Stimulated activated CD4-positive, alpha-beta T cell treated with anti-CD3 and anti-CD28 coated beads, Interleukin-2, amount 100 ng/mL, for 4 hours (primary cell): Measurements from ENCODE around the gene LGALS8.

Experiments
- DNase-seq: peaks from one replicate; pipeline ENCODE4 v3.0.0-alpha.2; 2020; ENCODE audit warnings: low read depth

Gene LGALS8

DNA sequence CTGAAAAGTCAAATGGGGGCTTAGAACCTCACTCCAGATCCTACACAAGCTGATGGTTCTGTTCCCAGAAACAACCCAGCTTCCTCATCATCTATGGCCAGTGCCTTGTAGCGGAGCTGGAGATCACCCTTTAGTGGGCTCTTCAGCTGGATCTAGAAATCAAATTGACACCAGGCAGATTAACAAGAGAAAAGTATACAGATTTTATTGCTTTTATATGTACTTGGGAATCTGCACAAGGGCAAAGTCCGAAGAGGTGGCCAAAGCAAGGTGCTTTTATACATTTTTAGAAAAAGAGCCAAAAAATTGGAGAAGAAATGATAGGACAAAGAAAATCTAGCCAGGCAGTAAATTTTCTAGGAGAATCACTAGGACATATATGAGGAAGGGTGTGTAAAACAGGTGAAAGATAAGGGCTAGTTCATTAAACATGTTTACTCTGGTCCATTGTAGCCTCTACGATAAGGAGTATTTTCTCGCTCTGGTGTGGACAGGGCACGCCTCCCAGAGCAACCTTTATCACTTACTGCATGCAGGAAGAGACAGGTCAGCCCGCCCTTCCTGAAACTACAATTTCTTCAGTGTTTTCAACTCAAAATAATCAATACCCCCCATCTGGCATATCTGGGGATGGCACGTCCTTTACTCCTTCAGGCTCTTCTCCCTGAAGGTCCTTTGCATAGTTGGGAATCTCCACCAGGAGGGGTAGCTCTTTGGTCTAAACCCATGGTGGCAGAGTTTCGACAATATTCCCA lies 14.0 kb upstream of the LGALS8 start:
- no peak for DNase-seq

DNA sequence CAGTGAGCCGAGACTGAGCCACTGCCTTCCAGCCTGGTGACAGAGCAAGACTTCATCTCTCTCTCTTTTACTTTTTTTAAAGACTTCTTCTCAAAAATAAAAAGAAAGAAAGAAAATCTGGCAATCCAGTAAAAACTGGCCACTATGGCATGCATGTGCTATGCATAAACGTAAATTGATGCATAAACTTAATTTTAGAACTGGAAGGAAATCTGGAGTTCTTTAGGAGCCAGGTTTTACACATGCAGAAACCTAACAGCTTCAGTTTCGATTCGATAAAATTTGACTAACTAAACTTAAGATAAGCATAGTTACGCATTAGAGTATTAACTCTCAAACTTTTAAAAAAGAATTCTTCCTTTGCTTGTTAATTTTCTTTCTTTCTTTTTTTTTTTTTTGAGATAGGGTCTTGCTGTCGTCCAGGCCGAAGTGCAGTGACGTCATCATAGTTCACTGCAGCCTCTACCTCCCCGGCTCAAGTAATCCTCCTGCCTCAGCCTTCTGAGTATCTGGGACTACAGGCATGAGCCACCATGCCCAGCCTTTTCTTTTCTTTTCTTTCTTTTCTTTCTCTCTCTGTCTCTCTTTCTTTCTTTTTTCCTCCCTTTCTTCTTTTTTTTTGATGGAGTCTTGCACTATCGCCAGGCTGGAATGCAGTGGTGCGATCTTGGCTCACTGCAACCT lies 11.9 kb upstream of the LGALS8 start:
- DNase-seq: no peak

DNA sequence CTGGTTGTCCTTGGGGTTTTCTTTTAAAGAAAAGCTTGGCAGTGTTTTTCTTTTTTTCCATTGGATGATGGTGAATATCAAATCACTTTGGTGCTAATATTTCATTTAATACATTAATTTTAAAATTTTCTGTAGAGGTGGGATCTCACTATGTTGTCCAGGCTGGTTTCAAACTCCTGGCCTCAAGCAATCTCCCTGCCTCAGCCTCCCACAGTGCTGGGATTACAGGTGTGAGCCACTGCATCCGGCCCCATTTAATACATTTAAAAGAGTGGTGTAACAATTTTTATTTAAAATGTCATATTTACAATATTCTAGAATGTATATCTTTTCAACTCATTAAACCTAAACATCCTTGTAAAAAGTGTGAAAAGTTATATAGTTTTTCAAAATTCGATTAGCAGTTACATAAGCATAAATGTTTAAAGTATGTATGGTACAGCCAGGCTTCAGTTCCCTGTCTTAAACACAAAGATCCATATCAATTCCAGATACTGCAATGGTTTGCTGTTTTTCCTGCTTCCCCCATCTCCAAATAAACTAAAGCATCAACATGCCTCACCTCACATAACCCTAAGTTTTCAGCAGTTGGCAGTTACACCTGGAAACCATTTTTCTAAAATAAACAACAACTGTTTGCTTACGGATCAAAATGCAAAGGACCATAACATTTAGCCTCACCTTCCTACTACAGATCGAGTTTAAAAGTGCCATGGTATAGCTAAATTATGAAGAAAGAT lies 8.9 kb upstream of the LGALS8 start:
- DNase-seq: no peak

DNA sequence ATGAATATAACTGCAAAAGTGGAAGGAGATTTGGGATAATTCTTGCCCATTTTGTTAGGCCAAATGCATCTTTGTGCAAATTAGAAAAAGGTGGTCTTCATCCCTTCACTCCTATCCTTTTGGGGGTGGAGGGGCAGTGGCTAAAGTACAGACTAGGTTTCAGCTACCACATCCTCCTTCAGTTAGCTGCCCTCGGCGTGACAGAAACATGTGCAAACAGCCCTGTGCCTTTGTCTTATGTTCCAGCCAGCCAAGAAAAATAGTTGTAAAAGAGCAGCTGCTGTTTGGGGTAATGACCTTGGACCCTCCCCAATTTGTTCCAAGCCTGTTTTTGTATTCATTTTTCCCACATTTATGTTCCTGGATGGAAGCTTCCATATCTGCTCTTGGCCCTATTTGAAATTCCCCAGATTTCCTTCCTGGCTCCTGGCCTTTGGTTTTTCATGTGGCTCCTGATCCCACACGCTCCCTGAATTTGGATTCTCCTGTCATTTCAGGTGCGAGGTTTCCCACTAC lies 8.3 kb upstream of the LGALS8 start:
- DNase-seq: no peak

DNA sequence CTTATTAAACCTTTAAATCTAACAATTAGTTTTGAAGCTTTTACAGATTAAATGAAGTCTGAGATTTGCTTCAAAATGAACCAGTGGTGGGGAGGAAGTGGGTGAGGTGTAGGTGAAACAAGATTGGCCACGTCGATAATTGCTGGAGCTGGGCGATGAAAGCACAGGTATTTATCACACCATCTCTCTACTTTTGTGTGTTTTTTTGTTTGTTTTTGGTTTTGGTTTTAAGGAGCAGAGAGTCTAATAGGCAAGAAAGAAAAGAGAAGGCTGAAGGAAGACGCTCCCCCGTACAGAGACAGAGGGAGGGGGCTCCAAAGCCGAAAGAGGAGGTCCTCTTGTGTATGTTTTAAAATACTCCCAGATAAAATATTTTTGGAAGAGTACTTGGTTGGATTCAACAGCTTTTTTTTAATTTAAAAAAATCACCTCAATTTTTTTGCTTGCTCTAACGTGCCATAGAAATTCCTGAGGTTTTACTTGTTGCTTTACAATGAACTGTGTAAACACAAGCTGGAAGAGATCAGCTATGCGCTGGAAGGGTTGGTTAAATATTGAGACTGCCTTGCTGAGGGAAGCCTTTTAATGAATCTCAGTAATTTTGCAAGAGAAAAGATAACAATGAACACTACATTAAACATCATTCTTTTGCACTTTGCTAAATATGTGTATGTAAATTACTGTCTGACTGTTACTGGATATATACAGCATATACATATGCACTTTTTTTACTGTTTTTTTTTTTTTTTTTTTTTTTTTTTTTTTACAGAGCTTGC lies 6.7 kb upstream of the LGALS8 start:
- peak; percentile 6 for DNase-seq

DNA sequence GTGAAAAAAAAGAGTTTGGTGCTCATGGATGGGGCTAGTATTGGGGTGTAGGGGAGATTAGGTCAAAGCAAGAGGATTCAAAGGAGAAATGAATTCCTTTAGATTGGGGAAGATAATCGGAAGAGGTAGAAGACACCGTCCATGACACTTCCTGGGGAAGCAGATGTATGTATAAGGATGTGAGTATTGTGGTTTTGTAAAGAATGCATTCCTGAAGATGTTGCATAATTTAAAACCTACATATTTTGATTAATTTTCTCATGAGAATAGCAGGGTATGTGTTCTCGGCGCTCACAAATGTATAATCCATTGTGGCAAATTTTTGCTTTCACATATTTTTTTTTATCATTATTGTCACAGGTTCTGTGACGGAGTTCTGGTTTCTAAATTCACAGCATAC lies 5.5 kb upstream of the LGALS8 start:
- no peak for DNase-seq

DNA sequence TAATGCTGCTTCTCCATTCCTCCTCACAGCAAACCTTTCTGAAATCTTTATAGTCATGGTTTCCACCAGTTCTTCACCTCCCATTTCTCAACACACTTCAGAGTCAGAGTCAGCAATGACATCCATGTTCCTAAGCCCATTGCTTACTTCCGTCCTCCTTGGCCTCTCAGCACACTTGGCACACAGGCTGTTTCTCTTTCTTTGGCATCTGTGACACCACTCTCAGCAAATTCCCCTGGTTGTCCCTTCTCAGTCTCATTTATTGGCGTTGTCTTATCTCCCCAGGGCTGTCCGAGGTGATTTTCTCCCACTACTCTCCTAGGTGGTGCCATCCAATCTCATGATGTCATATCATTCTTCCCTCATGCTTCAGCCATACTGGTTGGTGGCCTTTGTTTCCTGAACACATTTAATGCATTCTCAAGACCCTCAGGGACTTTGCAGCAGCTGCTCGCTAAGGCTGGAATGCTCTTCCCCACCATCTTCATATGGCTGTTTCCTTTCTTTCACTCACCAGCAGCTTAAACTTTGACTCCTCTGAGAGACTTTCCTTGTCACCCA lies 3.3 kb upstream of the LGALS8 start:
- DNase-seq: no peak

DNA sequence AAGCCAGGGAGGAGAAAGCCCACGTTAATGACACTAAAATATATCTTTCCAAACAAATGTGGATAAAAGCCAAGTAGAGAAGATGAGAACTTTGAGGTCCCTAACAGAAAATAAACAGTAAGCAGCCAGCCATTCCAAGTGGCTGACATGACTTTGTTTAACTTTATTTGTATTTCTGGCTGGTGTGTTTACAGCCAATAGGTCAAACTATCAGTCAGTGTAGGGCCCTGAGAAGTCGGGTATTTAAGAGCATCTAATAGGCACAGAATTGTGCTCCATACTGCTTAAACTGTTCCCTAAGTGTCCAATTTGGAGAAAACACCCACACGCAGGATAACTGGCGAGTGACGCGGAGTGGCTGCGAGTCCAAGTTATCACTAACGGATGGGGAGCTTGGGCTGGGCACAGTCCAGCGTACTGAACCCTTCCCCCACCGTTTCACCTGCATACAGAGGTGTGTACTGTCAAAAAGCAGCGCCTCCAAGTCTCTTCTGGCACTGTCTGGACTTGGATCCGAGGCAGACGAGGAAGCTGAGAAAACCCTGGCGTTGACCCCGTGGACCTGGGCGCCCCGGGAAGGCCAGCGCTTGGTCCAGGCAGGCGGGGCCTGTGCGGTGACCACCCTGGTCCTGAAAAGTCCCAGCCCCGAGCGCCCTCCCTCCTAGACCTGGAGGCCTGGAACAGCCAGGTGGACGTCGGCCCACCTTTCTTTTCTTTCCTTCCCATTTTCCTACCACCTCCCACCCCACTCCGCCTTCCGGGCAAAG lies 662 bp upstream of the LGALS8 start:
- no peak for DNase-seq

DNA sequence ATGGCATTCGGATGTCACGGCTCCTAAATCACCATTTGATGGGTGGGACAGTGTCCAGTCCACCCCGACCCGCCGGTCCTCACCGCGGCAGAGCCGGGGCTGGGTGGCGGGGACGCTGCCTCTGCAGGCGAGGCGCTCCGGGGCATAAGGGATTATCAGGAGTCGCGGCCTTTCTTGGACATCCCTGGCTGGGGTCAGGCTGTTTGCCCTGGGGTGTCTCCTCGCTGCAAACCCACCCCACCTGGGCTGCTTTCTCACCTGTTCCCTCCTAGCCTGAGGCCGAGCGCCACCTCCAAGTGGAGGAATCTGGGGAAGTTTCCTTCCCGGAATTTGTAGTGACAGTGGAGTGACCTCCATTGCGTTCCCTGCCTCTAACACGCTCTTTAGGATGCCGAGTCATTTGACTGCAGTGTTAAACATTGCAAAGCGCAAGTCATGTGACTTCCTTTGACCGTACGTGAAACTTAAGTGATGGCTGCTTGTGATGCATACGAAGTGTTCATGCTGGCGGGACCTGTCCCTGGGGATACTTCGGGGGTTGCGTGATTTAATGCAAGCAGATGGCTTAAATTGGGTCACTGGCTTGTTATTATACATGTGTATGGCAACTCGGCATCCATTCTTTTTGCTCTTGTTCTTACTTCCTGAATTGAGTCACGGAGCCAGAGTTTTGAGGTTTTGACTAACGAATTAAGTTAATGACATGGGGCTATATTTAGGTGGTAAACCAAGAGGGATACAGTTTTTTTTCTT lies 536 bp downstream of the LGALS8 start:
- peak; percentile 34 for DNase-seq

DNA sequence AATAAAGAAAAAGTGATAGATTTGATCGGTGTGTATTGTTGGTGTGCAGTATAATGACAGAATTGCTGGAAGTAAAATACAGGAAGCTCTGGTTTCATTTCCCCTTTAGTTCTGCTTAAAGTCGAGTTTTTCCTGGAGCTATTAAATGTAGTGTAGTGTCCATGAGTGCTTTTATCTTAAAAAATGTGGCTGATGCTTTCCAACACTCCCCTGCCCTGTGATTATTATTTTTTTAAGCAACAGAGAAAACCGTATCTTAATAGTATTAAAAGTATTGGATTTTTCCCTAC lies 1.1 kb downstream of the LGALS8 start:
- DNase-seq: no peak

DNA sequence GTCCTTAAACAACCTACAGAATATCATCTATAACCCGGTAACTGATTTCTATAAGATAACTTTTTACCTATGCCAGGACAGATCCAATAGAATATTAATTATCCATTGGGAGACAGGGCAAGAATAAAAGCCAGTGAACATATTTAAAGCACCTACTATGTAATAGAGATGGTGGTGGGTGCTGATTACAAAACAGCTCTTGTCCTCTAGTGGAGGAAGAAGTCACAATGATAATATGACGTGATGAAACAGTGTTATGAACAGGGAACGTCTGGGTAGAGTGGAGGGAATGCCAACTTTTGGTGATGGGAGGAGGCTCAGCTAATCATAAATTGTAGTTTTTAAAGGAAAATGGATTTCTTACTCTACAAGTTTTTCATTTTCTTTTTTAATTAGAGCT lies 2.3 kb downstream of the LGALS8 start:
- DNase-seq: no peak

DNA sequence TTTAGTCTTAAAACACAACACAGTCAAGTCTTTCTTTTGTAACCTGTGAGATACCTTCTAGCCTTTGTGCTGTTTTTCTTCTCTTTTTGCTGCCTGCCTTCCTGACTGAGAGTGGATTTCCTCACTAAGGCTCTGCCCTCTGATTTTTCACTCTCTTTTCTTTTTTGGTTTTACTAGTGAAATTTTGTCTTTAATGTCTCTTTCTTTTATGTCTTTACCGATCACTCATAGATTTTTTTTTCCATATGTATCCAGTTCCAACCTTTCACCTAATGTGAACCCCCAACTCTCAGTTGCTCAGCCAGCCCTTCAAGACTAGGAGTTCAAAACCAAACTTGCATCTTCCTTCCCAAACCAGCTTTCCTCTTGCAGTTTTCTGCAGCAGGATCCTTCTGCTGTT lies 6.5 kb downstream of the LGALS8 start:
- DNase-seq: no peak

DNA sequence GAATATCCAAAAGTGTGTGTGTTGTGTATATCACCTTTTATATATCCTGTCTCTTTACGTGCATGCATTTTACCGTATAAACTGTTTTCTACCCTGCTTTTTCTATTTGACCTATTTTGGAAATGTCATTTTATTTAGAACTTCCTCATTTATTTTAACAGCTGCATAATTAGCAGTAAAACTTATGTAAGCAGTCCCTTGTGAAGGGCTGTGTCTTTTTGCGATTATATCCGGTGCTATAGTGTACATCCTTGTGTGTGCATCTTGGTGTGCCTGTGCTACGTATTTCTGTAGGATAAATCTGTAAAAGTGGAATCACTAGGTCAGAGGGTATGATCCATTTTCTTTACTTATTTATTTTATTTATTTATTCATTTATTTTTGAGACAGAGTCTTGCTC lies 7.2 kb downstream of the LGALS8 start:
- no peak for DNase-seq

DNA sequence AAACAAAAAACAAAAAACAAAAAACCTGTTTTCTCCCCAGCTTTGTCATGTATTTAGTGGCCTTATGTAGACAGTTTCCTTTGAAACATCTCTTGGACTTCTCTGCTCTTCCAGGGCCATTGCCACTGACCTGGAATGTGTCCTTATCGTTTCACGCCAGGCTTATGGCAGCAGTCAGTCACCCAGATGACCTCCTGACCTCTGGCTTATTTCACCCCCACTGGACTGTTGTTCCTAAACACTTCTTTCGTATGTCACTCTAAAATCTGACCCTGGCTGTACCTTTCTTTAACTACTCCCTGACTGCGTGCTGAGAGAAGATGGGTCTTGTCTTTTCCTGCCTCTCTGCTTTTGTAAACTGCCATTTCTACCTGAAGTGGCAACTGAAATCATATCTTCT lies 9.1 kb downstream of the LGALS8 start:
- DNase-seq: no peak

DNA sequence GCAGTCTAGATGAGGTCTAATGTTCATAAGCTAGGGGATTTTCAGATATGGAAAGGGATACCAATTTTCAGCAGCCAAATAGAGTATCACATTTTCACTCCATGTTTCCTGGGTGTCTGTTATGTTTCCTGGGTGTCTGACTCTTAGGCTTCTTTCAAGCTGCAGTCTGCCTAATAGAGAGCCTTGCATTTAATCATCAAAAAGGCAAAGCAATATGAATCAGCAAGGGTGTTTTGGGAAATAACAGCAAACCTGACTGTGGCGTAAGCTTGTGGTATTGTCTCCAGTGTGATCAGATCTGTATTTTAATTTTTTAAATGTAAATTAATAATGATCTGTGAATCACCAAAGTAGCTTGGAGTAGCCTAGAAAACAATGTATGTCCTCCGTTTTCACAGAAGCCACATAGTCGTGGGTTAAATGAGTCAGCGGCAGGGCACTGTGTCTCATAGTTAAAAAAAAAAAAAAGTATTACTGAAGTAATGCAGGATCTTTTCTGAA lies 10.4 kb downstream of the LGALS8 start:
- peak; percentile 40 for DNase-seq

DNA sequence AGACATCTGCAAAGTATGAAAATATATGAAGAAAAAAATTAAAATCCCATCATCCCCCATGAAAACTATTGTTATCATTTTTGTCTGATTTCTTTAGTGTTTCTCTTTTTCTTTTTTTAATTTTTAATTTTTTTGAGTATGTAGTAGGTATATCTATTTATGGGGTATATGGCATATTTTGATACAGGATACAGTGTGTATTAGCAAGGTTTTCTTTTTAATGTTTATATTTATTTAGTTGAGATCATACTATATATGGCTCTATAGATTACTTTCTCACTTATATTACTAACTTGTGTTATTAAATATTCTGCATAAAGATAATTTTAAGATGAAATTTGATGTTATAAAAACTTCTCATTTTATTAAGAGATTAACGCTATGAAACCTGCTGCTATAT lies 11.4 kb downstream of the LGALS8 start:
- DNase-seq: no peak

DNA sequence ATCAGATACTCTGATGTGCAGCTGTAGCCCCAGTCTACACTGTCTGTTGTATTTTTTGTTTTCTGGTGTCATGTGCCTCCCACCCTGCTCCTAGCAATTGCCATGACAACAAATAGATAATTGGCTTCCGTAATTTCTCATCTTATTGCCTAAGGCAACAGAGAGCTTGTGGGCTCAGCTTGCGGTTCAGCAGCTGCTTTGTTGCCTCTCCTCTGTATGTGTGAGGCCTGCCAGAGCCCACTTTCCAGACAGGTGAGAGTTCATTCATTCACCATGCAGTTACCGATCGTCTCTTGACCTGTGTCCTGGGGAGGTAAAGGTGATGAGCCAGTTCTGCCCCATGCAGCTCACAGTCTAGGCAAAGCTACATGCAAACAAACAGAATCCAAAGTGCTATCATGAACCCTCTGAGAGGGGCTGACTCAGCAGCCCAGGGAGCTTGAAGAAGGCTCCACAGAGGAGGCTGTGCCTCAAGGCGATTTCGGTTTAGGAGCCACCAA lies 11.9 kb downstream of the LGALS8 start:
- DNase-seq: no peak

DNA sequence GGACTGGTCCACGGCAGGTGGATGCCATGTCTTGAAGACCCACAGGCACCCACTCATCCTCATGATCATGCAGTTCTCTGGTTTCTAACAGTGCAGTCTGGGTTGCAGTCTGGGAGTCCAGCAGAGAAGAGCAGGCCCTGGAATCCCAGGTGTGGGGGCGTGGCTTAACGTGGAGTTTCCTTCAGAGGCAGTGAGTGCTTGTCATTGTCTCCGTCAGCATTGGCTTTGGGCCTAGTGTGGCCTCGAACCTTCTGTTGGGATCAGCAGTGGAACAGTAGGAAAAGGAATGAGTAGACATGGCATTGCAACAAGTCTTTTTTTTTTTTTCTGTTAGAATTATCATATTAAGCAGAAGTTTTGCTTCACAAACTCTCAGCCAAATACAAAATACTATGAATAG lies 12.8 kb downstream of the LGALS8 start:
- DNase-seq: no peak

DNA sequence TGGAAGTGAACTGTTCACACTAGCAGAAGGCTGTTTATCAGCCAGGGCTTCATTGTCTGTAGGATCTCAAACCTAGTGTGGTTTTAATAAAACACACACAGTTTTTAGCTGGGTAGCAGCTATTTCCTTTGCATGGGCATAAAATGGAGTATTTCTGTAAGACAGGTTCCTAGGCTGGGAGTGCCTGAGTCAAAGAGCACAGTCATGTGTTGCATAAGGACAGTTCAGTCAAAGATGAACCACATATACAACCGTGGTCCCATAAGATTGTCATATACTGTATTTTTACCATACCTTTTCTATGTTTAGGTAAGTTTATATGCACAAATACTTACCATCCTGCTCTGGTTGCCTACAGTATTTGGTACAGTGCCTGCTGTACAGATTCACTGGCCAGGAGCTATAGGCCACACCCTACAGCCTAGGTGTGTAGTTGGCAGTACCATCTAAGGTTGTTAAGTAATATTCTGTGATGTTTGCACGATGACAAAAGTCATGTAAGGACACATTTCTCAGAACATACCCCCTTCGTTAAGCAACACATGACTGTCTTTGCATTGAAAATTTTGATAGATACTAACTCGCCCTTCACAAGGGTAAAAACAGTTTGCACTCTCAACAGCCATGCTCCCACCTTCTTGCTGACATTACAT lies 17.2 kb downstream of the LGALS8 start:
- DNase-seq: no peak

DNA sequence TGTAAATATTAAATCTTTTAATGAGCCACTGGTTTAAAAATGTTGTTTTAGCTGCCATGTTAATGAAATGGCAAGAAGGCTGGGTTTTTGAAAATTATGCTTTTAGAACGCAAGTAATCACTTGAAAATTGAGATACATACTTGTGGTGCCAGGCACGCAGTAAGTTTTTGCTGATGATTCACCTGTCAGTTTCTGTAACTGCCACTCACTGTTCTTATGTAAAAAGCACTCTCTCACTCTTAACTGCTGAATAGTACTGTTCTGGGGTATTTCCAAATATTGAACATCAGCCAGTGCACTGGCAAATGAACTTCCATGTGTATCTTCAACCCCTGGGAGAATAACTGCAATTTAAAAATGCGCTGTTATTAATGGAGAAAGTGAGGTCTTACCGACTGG lies 17.9 kb downstream of the LGALS8 start:
- DNase-seq: no peak
